GM20000 (cell line): ENCODE measurements around the gene XPNPEP3.
A peak's percentile ranks its signal among the peaks of the same experiment; 100 is the strongest.
"Not testable (repeated sequence)": the region's sequence is repeated elsewhere in the genome, so short reads cannot be mapped to it uniquely, and the experiment has no call there.

Experiments
- DNase-seq: peaks from one replicate; pipeline ENCODE4 v3.0.0; 2012; ENCODE audit warnings: low spot score
- TF ChIP-seq, protein P1 (sequence below): IDR thresholded peaks from 2 replicates; pipeline ENCODE4 v1.5.1; 2012; ENCODE audit warnings: mild to moderate bottlenecking, control low read depth; ENCODE audit errors: extremely low read depth, missing control alignments

The XPNPEP3 gene

GRCh38 chr22:40819599-40820140 is 37.3 kb upstream of the XPNPEP3 start:
- peak; percentile 15 for DNase-seq
- TF ChIP-seq, protein P1, sequence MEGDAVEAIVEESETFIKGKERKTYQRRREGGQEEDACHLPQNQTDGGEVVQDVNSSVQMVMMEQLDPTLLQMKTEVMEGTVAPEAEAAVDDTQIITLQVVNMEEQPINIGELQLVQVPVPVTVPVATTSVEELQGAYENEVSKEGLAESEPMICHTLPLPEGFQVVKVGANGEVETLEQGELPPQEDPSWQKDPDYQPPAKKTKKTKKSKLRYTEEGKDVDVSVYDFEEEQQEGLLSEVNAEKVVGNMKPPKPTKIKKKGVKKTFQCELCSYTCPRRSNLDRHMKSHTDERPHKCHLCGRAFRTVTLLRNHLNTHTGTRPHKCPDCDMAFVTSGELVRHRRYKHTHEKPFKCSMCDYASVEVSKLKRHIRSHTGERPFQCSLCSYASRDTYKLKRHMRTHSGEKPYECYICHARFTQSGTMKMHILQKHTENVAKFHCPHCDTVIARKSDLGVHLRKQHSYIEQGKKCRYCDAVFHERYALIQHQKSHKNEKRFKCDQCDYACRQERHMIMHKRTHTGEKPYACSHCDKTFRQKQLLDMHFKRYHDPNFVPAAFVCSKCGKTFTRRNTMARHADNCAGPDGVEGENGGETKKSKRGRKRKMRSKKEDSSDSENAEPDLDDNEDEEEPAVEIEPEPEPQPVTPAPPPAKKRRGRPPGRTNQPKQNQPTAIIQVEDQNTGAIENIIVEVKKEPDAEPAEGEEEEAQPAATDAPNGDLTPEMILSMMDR: no peak

- no peak for DNase-seq
- TF ChIP-seq, protein P1: no peak
Measured at GRCh38 chr22:40823426-40823825, 33.5 kb upstream of the XPNPEP3 start.

GRCh38 chr22:40826292-40826691 is 30.7 kb upstream of the XPNPEP3 start:
- not testable (repeated sequence) for DNase-seq

DNA sequence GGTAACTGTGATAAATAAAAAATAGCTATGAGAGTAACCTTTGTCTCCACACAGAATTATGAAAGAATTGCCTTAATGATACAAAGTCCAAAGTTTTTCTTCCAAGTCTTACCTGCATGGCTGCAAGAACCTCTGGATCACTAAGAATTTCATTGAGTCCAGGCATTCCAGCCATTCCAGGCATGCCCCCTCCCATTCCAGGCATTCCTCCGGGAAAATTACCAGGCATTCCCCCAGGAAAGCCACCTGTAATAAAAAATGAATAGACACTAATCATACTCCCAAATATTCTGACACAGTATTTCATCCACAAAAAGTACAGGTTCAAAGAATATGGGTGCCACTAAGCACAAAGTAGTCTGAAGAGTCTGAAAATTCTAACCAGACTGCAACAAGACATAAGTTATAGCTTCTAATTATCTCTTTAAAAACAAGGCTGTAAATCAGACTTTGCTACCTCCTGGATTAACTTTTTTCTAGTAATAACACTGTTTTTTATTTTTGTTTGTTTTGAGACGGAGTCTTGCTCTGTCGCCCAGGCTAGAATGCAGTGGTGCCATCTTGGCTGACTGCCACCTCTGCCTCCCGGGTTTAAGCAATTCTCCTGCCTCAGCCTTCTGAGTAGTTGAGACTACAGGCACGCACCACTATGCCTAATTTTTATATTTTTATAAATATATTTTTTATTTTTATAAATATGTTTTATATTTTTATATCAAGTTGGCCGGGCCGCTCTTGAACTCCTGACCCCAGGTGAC is 29.8 kb upstream of the XPNPEP3 start:
- DNase-seq: no peak
- TF ChIP-seq, protein P1: no peak

GRCh38 chr22:40829131-40829530 is 27.8 kb upstream of the XPNPEP3 start:
- DNase-seq: no peak
- TF ChIP-seq, protein P1: no peak

DNA sequence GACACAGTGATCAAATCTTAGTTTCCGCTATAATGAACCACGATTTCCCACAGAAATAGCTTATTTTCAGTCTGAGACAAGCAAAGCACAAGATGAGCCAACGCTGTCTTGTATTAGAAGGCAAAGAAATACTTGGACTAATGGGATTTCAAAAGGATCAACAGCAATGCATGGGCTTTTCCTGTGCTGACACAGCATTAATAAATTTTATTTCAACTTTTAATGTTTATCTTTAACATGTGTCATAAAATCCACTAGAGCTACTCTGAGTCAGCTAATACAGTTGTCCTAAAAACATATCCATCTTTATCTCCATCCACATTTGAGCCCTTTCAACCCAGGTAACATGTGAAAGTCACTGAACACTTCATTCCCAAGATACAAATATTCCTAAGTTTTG is 22.3 kb upstream of the XPNPEP3 start:
- TF ChIP-seq, protein P1: no peak
- DNase-seq: no peak

GRCh38 chr22:40838486-40838885 is 18.5 kb upstream of the XPNPEP3 start:
- no peak for DNase-seq
- TF ChIP-seq, protein P1: no peak

DNA sequence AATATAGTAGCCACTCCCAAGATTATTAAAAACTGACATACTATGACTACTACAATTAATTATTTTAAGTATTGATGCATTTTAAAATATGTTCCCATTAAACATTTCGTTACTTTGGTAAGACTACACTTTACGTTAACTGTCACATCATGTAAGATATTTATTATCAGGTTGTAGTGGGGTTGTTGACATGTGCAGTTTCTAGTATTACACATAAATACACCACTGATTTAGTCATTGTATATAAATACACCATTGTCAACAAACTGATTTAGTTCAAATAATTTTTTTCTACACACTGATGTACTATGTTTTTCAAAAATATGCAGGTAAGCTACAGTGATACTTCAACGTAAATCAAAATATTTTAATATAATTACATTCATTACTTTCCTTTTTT is 12.0 kb upstream of the XPNPEP3 start:
- no peak for DNase-seq
- TF ChIP-seq, protein P1: no peak

DNA sequence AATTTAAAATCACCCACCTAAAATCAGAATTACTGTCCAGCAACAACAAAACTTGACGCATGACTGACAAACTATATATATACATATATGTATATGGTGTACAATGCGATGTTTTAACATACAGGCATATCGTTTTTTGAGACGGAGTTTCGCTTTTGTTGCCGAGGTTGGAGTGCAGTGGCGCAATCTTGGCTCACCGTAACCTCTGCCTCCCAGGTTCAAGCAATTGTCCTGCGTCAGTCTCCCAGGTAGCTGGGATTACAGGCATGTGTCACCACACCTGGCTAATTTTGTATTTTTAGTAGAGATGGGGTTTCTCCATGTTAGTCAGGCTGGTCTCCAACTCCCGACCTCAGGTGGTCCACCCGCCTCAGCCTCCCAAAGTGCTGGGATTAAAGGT is 11.1 kb upstream of the XPNPEP3 start:
- DNase-seq: not testable (repeated sequence)
